Kidney epithelial cell (primary cell): Measurements from ENCODE around the gene ARPC1A. TPM values are rescaled to one million over a fixed set of nuclear protein-coding genes. Genes with fewer than 3 reads are reported as not detected.
"Not testable (repeated sequence)": the region's sequence is repeated elsewhere in the genome, so short reads cannot be mapped to it uniquely, and the experiment has no call there.

Experiments
- DNase-seq: peaks from one replicate; pipeline ENCODE4 v3.0.0-alpha.2; 2010; ENCODE audit warnings: low read depth
- H3K27me3 ChIP-seq: 2 replicates; pipeline ENCODE4 v1.6.0; 2011; ENCODE audit warnings: low read length; ENCODE audit not compliant: control insufficient read depth, insufficient read depth
- H3K36me3 ChIP-seq: 2 replicates; pipeline ENCODE4 v1.5.1; 2011; ENCODE audit warnings: low read length; ENCODE audit not compliant: control insufficient read depth, insufficient read depth
- H3K4me3 ChIP-seq: 2 replicates; pipeline ENCODE4 v1.5.1; 2011; ENCODE audit warnings: low read depth, mild to moderate bottlenecking, control low read depth, low read length
- total RNA-seq: library from RNA; depleted of rRNA; stranded (reverse); fragments of >200 nt; gene quantifications from 2 replicates; pipeline ENCODE4 v1.2.3, GENCODE V29; 2015
- TF ChIP-seq, protein P1 (sequence below): IDR thresholded peaks from 2 replicates; pipeline ENCODE4 v1.5.1; 2011; ENCODE audit warnings: mild to moderate bottlenecking, moderate library complexity, low read length, control low read depth, inconsistent platforms; ENCODE audit not compliant: insufficient read depth, poor library complexity, severe bottlenecking

Gene ARPC1A
- total RNA-seq, 1 donor from 2014 or later = 216 TPM

DNA sequence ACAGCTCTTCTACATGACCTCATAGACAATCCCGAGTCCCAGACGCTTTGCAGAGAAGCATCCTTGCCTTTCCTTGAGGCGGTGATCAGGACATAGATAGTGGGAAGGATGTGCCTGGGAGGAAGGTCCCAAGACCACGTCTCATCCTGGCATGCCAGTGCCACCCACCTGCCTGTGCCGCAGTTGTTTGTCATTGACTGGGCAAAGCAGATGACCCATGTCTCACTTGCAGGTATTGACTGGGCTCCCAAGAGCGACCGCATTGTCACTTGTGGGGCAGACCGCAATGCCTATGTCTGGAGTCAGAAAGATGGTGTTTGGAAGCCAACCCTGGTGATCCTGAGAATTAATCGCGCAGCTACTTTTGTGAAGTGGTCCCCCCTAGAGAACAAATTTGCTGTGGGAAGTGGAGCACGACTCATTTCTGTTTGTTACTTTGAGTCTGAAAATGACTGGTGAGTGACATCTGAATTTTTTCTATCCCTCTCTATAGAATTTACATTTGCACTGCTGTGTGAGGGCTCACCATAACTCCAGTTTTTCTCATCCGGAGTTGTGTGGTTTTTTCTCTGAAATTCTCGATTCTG, 18.5 kb downstream of the ARPC1A start:
- DNase-seq = no peak
- Histone ChIP-seq H3K4me3 (no peak overlapping the region), H3K36me3 (peaks cover 3% of the 10 kb centered on the region), H3K27me3 (no peaks in the 10 kb centered on the region)
- TF ChIP-seq, protein P1, sequence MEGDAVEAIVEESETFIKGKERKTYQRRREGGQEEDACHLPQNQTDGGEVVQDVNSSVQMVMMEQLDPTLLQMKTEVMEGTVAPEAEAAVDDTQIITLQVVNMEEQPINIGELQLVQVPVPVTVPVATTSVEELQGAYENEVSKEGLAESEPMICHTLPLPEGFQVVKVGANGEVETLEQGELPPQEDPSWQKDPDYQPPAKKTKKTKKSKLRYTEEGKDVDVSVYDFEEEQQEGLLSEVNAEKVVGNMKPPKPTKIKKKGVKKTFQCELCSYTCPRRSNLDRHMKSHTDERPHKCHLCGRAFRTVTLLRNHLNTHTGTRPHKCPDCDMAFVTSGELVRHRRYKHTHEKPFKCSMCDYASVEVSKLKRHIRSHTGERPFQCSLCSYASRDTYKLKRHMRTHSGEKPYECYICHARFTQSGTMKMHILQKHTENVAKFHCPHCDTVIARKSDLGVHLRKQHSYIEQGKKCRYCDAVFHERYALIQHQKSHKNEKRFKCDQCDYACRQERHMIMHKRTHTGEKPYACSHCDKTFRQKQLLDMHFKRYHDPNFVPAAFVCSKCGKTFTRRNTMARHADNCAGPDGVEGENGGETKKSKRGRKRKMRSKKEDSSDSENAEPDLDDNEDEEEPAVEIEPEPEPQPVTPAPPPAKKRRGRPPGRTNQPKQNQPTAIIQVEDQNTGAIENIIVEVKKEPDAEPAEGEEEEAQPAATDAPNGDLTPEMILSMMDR = no peak

DNA sequence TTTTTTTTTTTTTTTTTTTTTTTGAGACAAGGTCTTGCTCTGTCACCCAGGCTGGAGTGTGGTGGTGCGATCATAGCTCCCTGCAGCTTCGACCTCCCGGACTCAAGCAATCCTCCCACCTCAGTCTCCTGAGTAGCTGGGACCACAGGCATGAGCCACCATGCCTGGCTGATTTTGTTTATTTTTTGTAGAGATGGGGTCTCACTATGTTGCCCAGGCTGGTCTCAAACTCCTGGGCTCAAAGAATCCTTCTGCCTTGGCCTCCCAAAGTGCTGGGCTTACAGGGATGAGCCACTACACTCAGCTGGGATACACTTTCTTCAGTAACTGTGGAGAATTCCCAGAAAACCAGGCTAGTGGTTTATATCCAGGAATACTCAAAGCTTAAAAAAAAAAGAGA, 24.9 kb downstream of the ARPC1A start:
- H3K27me3 ChIP-seq, H3K36me3 ChIP-seq, DNase-seq, H3K4me3 ChIP-seq: not testable (repeated sequence)

DNA sequence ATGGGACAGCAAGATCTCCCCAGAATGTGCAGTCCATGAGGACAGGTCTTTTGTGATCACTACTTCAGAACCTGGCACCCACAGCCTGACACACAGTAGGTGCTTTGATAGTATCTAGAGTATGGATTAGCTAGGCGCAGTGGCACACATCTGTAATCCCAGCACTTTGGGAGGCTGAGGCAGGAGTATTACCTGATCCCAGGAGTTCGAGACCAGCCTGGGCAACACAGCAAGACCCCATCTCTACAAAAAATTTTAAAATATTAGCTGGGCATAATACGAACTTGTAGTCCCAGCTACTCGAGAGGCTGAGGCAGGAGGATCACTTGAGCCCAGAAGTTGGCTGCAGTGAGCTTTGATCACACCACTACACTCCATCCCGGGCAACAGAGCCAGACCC, 26.5 kb downstream of the ARPC1A start:
- no peaks in the 10 kb centered on the region for H3K36me3 ChIP-seq
- no peak overlapping the region for H3K4me3 ChIP-seq
- no peaks in the 10 kb centered on the region for H3K27me3 ChIP-seq
- DNase-seq = no peak
- TF ChIP-seq, protein P1 = no peak

DNA sequence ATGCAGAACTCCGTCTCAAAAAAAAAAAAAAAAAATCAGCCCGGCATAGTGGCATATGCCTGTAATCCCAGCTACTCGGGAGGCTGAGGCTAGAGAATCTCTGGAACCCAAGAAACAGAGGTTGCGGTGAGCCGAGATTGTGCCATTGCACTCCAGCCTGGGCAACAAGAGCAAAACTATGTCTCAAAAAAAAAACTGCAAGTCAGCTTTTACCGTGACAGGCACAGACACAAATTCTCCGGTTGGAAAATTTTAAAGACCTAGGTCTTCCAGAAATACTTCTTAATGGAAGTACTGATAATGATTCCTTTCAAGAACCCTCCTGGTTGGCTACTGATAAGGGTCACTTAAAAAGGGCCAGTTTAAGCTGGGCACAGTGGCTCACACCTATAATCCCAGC, 29.4 kb downstream of the ARPC1A start:
- Histone ChIP-seq H3K27me3 (no peaks in the 10 kb centered on the region), H3K36me3 (peaks cover 4% of the 10 kb centered on the region), H3K4me3 (no peak overlapping the region)
- TF ChIP-seq, protein P1 = no peak
- no peak for DNase-seq

DNA sequence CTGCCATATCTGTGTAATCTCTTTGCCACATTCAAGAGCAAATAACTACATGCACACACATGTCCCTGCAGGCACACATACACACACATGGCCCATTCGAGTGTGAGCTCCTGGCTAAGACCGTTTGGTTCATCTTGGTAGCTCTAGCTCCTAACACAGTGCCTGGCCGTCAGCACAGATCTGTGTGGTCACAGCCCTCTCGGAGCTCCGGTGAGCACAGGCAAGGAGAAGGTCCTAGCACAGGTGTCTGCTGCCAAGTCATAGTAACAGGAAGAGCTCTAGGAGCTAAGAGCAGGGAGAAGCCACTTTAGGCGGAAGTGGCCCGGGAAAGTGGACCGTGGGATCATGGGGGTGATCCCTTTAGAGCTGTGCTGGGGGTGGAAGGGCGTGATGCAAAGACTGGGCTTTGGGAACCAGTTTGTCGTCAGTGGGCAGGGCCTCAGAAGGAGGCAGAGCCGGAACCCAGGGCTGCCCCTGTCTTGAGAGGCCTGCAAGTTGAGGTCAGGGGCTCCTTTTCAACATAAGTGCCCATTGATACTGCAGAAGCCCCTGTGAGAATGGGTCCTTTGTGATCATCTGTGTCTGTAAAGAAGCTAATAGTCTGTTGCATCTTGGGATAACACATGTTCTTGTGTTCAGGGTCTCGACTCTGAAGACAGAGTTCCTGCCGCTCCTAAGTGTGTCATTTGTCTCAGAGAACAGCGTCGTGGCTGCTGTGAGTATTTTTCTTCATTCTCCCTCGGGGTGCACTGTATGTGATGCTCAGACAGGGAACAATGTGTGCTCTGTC, 32.2 kb downstream of the ARPC1A start:
- no peak overlapping the region for H3K4me3 ChIP-seq

DNA sequence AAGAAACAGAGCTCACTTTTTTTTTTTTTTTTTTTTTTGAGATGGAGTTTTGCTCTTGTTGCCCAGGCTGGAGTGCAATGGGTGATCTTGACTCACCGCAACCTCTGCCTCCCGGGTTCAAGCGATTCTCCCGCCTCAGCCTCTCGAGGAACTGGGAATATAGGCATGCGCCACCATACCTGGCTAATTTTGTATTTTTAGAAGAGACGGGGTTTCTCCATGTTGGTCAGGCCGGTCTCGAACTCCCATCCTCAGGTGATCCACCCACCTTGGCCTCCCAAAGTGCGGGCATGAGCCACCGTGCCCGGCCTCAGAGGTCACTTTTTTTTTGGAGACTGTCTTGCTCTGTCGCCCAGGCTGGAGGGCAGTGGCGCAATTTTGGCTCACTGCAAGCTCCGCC, 32.8 kb downstream of the ARPC1A start:
- not testable (repeated sequence) for H3K36me3 ChIP-seq, DNase-seq, H3K27me3 ChIP-seq, H3K4me3 ChIP-seq

More for the DNA sequence above, 32.2 kb downstream of the ARPC1A start:
- Histone ChIP-seq H3K36me3 (peaks cover 4% of the 10 kb centered on the region), H3K27me3 (no peaks in the 10 kb centered on the region)
- DNase-seq = no peak
- TF ChIP-seq, protein P1 = no peak
